Adipocyte (in vitro differentiated cells): ENCODE results near the gene ZBTB7C.

ENCODE experiments used
- DNase-seq: peaks from one replicate; pipeline ENCODE4 v3.0.0-alpha.2; 2015; ENCODE audit warnings: low read depth
- H3K27me3 ChIP-seq: replicated peaks from 2 replicates; pipeline ENCODE4 v1.7.0; 2013; ENCODE audit warnings: mild to moderate bottlenecking, low read length, moderate library complexity; ENCODE audit not compliant: control insufficient read depth, insufficient read depth
- H3K36me3 ChIP-seq: 2 replicates; pipeline ENCODE4 v1.7.0; 2013; ENCODE audit warnings: low read length, mild to moderate bottlenecking, moderate library complexity; ENCODE audit not compliant: control insufficient read depth, insufficient read depth, severe bottlenecking
- H3K4me1 ChIP-seq: 2 replicates; pipeline ENCODE4 v1.7.0; 2013; ENCODE audit warnings: mild to moderate bottlenecking, low read length, moderate library complexity; ENCODE audit not compliant: control insufficient read depth, insufficient read depth
- H3K4me3 ChIP-seq: 2 replicates; pipeline ENCODE4 v1.7.0; 2013; ENCODE audit warnings: mild to moderate bottlenecking, low read length, moderate library complexity
- H3K9ac ChIP-seq: 2 replicates; pipeline ENCODE4 v1.7.0; 2013; ENCODE audit warnings: mild to moderate bottlenecking, low read length, moderate library complexity
- H3K9me3 ChIP-seq: 2 replicates; pipeline ENCODE4 v1.7.0; 2013; ENCODE audit warnings: mild to moderate bottlenecking, low read length, moderate library complexity; ENCODE audit not compliant: control insufficient read depth

The ZBTB7C gene

GRCh38 chr18:48236822-48237221 lies 172.4 kb downstream of the ZBTB7C start:
- peaks cover 23% of the 10 kb centered on the region for H3K9me3 ChIP-seq
- H3K9ac ChIP-seq = no peak overlapping the region
- H3K27me3 ChIP-seq = no peaks in the 10 kb centered on the region
- no peak for DNase-seq
- H3K36me3 ChIP-seq = no peaks in the 10 kb centered on the region
- no peak overlapping the region for H3K4me3 ChIP-seq
- peaks cover 20% of the 10 kb centered on the region for H3K4me1 ChIP-seq

- Histone ChIP-seq H3K36me3 (no peaks in the 10 kb centered on the region), H3K9ac (no peak overlapping the region), H3K4me1 (peaks cover 16% of the 10 kb centered on the region), H3K4me3 (no peak overlapping the region), H3K9me3 (no peaks in the 10 kb centered on the region), H3K27me3 (no peaks in the 10 kb centered on the region)
- DNase-seq = peak; percentile 37
These were observed 178.6 kb downstream of the ZBTB7C start for GRCh38 chr18:48230467-48231113.

- Histone ChIP-seq H3K36me3 (no peaks in the 10 kb centered on the region), H3K4me1 (peaks cover 16% of the 10 kb centered on the region), H3K27me3 (peaks cover under 1% of the 10 kb centered on the region), H3K9me3 (no peaks in the 10 kb centered on the region), H3K9ac (no peak overlapping the region), H3K4me3 (no peak overlapping the region)
- no peak for DNase-seq
These were observed 179.6 kb downstream of the ZBTB7C start for GRCh38 chr18:48229552-48229981.

- Histone ChIP-seq H3K9ac (peak overlapping the region; percentile 5), H3K9me3 (no peaks in the 10 kb centered on the region), H3K36me3 (no peaks in the 10 kb centered on the region), H3K4me3 (no peak overlapping the region), H3K4me1 (peaks cover 16% of the 10 kb centered on the region), H3K27me3 (peaks cover 5% of the 10 kb centered on the region)
- DNase-seq = no peak
These were observed 180.3 kb downstream of the ZBTB7C start for GRCh38 chr18:48228841-48229240.

GRCh38 chr18:48228301-48228715 lies 180.9 kb downstream of the ZBTB7C start:
- H3K4me1 ChIP-seq = peaks cover 16% of the 10 kb centered on the region
- peak overlapping the region; percentile 5 for H3K9ac ChIP-seq
- H3K4me3 ChIP-seq = no peak overlapping the region
- H3K27me3 ChIP-seq = peaks cover 6% of the 10 kb centered on the region
- H3K36me3 ChIP-seq = no peaks in the 10 kb centered on the region
- no peaks in the 10 kb centered on the region for H3K9me3 ChIP-seq
- DNase-seq = peak; percentile 33

GRCh38 chr18:48227206-48227605 lies 182.0 kb downstream of the ZBTB7C start:
- H3K4me1 ChIP-seq = peaks cover 16% of the 10 kb centered on the region
- DNase-seq = no peak
- no peak overlapping the region for H3K9ac ChIP-seq
- peaks cover 16% of the 10 kb centered on the region for H3K27me3 ChIP-seq
- no peaks in the 10 kb centered on the region for H3K9me3 ChIP-seq
- no peaks in the 10 kb centered on the region for H3K36me3 ChIP-seq
- H3K4me3 ChIP-seq = no peak overlapping the region

GRCh38 chr18:48226401-48226800 lies 182.8 kb downstream of the ZBTB7C start:
- H3K36me3 ChIP-seq = no peaks in the 10 kb centered on the region
- no peak overlapping the region for H3K9ac ChIP-seq
- no peaks in the 10 kb centered on the region for H3K9me3 ChIP-seq
- H3K4me3 ChIP-seq = no peak overlapping the region
- peaks cover 21% of the 10 kb centered on the region for H3K27me3 ChIP-seq
- H3K4me1 ChIP-seq = peaks cover 16% of the 10 kb centered on the region
- no peak for DNase-seq

GRCh38 chr18:48222118-48222517 lies 187.1 kb downstream of the ZBTB7C start:
- H3K4me1 ChIP-seq = no peaks in the 10 kb centered on the region
- no peak overlapping the region for H3K9ac ChIP-seq
- DNase-seq = no peak
- no peak overlapping the region for H3K4me3 ChIP-seq
- no peaks in the 10 kb centered on the region for H3K36me3 ChIP-seq
- peaks cover 28% of the 10 kb centered on the region for H3K27me3 ChIP-seq
- H3K9me3 ChIP-seq = no peaks in the 10 kb centered on the region

GRCh38 chr18:48219810-48220499 lies 189.2 kb downstream of the ZBTB7C start:
- Histone ChIP-seq H3K4me1 (no peaks in the 10 kb centered on the region), H3K27me3 (peaks cover 28% of the 10 kb centered on the region), H3K9ac (no peak overlapping the region), H3K4me3 (no peak overlapping the region), H3K9me3 (no peaks in the 10 kb centered on the region), H3K36me3 (no peaks in the 10 kb centered on the region)
- DNase-seq = no peak

- no peak for DNase-seq
- no peaks in the 10 kb centered on the region for H3K36me3 ChIP-seq
- H3K9ac ChIP-seq = no peak overlapping the region
- H3K4me1 ChIP-seq = no peaks in the 10 kb centered on the region
- H3K9me3 ChIP-seq = no peaks in the 10 kb centered on the region
- H3K27me3 ChIP-seq = peaks cover 24% of the 10 kb centered on the region
- H3K4me3 ChIP-seq = no peak overlapping the region
These were observed 190.0 kb downstream of the ZBTB7C start for GRCh38 chr18:48219037-48219809.

- no peak overlapping the region for H3K9ac ChIP-seq
- H3K9me3 ChIP-seq = no peaks in the 10 kb centered on the region
- H3K36me3 ChIP-seq = no peaks in the 10 kb centered on the region
- peaks cover 23% of the 10 kb centered on the region for H3K27me3 ChIP-seq
- no peak for DNase-seq
- H3K4me3 ChIP-seq = no peak overlapping the region
- no peaks in the 10 kb centered on the region for H3K4me1 ChIP-seq
These were observed 190.7 kb downstream of the ZBTB7C start for GRCh38 chr18:48218285-48219022.
